HG02938 (cell line): ENCODE results near the gene TCP11.

ENCODE experiments used
- ATAC-seq: cut with Tn5 transposase; IDR thresholded peaks from one replicate; pipeline ENCODE4 v1.9.1; 2021; ENCODE audit warnings: mild to moderate bottlenecking, moderate library complexity; ENCODE audit not compliant: unreplicated experiment

TCP11 gene

DNA sequence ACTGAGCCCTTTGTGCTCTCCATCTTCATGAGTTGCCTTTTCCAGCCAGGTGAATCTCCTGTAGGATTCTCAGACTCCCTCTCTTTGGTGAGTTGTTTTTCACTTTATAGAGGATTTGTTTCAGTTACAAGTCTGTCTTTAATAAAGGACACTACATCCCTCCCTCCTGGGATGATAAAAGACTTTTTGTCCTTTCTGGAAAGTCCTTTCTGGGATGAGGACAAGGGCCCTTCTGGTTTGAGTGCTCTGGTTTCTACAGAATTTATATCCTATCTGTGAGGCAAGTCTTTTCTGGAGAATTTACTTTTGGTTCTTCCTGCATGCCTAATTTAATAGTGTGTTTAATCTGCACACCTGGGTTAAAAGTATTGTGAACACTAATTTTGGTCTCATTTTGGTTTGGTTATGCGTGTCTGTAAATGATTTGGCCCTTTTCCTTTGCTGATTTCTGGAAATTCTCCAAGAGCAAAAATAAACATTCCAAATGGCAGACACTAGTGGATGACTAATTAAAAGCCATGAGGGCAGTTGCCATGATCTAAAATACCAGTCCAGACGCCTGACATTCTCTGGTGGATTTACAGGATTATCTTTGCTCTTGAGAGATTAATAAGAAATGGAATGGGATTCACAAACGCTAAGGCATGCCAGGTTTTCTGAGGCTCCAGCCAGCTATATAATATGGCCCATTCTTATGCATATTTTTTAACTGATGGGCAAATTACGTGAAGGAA, 44.8 kb downstream of the TCP11 start:
- ATAC-seq: no peak

- no peak for ATAC-seq
Measured at GRCh38 chr6:35094183-35094582, 47.0 kb downstream of the TCP11 start.

DNA sequence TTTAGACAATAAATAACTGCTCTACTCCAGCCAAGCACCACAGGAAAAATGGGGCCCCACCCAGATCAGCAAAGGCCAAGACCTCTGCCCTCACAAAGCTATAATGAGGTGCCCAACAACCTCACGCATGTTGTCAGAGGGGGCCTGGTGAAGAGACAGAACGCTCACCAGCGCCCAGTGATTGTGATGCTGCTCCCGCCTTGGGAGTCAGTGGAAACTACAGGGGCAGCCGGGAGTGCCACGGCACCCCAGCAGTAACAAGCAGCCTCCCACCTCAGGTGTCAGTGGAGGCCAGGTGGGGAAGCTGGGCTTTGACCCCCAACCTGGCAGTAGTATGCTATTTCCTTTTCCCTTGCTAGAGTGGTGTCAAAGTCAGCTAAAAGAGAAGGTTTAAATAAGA, 47.4 kb downstream of the TCP11 start:
- no peak for ATAC-seq

GRCh38 chr6:35093118-35093445, 48.1 kb downstream of the TCP11 start:
- no peak for ATAC-seq

DNA sequence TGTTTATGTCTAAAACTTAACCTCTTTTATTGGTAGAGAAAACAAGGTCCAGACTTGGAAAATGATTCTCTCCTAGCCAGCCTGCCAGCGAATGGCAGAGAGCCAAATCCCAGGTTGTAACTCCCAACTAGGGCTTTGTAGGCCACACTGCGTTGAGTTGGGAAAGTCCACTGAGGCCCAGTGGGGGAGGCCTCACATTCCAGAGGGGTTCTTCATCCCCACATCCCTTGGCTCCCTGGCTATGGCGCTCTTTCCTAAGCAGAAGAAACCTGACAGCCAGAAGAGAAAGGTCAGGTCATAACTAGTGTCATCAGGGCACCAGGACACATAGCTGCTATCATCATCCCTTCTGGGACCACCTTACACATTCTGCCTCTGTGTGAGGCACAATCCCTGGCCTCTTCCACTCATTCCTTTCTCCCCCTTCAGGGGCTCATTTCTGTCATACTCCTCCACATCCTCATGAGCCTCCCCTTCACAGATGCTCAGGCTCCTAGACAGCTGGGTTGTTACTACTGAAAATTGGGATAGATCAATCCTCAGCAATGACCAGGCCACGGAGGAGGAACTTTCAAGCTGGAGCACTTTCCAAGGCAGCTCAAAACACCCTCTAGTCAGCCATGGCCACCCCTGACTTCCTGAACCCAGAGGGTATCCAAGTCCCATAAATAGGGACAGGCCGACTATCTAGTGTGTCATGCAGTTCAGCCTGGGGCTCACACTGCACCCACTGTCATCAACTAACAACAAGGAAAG, 48.6 kb downstream of the TCP11 start:
- ATAC-seq: no peak

DNA sequence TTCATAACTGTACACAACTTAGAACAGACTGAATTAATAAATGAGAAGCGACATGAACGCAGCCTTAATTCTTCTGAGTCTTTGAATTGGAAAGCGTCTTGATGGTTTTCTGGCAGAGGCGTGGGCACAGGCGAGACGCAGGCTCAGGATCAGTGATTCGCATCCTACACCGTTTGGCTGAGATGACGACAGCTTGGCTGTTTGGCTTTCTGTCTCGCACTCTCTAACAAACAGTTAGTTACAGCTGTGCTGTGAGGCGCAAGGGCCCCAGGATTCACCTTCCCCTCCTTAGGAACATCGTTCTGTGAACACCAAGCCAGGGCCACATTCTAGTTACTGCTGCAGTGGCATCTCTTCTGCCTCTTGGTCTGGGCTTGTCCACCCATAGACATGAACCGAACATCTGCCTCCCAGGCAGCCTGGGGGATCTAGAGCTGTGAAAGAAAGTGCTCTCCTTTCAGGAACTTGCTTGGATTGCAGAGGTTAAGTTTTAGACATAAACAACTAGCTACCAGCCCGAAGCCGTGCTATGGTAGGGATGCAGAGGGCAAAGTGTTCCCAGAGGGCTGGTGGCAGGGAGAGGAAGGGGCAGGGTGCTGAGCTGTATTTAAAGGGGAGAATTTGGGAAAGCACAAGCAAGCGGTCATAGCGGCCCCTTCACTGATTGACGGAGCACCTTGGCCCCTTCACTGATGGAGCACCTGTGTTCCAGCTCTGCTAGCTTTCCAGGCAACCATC, 49.6 kb downstream of the TCP11 start:
- no peak for ATAC-seq

GRCh38 chr6:35090734-35091133, 50.4 kb downstream of the TCP11 start:
- ATAC-seq: no peak

DNA sequence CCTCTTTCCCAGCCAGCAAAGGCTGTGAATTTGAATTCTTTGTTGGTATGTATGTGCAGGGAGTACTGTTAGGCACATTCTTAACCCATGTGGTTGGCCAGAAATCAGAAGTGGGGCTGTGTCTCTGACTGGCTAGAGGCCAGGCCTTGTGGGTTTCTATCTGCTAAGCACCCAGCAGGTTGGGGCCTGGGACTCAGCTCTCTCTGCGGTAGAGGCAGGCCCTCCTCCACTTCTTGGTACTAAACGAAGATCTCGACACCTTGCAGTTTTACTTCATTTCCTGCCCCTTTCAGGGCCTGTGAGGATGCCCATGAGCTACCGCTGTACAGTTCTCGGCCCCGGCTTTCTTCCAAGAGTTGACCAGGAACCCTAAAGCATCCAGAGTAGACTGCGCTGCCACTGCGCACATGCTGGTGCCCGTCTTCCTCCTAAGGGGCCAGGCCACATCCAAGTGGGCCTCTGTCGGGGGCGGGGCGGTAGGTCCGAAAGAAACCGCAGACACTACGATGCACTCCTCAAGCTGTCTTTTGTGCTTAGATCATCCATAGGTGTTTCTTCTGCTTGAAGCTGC, 51.1 kb downstream of the TCP11 start:
- ATAC-seq: no peak

DNA sequence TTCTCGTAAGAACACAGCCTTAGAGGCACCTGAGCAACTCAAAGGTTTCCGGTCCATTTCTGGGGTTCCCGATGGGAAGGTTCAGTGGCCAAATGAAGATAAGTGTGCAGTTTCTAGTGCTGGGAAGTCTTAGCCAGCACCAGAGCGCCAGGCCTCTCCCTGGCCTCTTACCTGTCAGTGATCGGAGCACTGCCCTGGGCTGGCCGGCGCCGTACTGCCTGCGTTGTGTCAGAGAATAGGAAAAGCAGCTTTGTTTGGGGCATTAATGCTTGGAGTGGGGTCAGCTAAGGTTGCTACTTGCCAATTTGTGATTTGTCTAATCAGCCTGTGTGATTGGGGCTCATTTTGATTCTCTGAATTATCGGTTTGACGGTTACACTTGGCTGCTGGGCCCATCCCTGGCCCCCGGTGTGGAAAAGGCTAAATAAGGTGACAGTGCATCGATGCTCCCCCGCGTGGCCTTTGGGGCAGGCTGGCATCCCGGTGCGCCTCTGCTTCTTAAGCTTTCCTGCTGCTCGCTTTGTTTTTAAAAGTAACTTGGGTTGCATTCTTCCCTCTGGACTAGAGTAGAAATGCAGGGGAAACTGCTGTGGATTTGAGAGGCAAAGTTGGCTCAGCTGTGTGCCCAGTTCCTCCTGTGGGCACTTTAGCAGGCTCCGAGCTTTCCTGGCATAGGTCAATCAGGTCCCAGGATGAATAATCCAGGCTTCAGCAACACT, 51.8 kb downstream of the TCP11 start:
- no peak for ATAC-seq

DNA sequence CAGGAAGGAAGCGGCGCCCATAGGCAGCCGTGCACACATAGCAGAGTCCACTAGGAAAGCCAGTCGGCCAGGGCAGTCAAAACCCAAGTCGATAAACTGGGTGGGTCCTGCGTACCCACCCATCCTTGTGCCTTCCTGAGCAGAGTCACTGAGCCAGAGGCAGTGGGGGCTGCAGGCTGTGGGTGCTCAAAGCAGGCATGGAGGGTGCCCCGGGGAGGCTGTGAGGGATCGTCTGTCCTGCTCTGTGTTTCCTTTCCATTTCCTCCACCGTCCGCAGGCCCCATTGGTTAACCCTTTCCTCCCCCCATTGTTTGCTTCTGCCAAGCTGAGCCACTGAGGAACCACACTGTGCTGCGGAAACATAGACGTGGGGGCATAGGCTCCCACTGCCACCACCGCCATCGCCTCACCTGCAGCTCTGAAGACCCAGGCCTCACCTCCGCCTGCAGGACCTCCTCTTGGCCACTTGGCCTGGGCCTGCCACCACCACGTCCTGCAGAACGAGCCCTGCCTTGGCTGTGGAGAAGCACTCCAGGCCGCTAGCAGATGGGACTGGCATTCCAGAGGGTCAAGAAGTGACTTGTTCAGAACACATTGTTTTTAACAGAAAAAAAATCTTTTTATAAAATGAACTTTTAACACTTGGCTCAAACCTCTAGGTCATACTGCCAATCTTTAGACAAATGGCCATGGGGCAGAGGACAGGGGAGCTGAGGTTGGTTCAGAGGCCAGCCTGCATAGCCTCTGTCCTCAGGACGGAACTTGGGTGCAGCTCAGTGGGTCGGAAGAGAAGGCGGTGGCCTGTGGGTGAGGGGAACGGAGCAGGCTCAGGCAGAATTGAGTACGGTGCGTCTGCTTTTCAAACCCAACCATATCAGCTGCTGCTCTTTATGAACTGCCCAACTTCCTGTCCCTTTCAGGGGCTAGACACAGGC, 52.6 kb downstream of the TCP11 start:
- no peak for ATAC-seq

DNA sequence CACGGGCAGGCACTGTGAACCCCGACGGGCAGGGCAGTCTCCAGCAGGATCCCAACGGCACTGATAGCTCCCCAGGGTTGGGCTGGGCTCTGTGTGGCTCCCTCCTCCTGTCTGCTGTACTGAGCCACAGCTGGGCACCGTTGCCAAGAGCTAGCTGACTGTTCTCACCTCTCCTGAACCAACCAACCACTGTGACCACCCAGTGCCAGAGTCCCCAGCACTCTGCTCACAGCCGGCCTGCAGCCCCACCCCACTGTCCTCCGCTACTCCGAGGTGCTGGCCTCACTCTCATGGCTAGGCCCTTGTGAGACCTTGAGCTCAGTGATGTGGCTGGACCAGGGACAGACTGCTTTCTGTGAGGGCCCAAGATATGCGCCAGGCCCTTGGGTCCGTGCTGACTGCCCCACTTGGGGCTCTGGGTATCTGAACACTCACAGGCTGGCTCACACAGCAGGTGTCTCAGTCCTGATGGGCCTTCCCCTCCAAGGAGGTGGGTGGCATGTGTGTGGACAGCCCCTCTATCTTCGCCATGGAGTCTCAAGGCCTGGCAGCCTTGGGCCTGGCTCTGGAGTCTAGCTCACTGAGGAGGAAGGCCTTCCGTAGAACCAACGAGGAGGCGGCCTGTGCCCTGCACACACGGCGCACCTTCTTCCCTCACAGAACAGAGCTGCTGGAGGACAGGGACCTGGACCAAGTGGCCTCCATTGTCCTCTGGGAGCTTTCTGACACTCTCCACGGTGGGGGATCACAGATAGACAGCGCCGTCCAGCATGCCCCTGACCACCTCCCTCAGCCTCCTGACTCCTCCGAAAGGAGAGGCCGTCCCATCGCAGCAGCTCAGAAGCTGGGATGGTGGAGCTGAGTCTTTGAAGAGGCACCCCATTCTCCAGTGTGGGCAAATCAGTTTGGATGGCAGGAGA, 53.5 kb downstream of the TCP11 start:
- no peak for ATAC-seq

DNA sequence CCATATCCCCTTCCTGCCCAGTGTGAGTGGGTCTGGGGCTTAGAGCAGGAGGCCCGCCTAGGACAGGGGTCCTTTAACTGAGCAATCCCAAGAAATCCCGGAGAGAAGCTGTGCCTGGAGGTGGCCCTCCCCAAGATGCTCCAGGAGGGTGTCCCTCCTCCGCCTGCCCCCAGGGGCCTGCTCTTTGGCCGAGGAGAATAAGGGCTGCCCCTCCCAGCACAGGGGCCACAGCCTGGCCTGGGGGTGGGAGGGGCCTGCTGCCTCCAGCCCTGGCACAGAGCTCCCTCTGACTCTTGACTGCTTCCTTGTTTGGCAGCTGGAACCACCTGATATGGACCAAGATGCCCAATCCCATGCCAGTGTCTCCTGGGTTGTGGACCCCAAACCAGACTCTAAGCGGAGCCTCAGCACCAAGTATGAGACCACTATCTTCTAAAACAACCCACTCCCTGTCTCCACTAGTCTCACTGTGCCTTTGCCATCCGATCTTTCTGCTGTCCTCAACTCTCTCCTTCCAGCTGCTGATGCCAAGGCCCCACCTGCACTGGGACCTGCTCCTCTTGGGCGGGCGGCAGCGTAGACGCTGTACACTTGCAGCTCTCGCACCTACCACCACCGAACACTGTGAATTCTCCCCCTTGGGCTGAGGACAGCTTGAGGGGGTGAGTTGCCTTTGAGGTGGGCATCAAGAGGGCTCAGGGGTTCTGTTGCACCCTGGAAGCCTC, 54.3 kb downstream of the TCP11 start:
- no peak for ATAC-seq

DNA sequence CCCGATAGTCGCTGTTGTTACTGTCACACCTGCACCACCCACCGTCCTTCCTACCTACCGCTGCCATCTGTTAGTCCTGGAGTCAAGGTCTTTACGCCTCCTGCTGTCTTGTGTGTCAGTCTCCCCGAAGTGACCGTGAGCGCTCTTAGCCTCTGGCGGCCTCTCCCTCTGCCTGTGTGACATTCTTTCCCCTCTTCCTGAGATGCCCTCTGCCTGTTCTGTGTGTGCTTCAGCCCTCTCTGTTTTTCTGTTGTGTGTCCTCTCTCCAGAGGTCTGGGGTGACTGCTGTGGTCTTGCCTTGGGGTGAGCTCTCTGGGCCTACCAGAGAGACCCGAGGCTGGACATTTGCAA, 54.9 kb downstream of the TCP11 start:
- ATAC-seq: no peak

- no peak for ATAC-seq
Measured at GRCh38 chr6:35085359-35086281, 55.5 kb downstream of the TCP11 start.

GRCh38 chr6:35084511-35085203, 56.5 kb downstream of the TCP11 start:
- no peak for ATAC-seq

- ATAC-seq: no peak
Measured at GRCh38 chr6:35084041-35084491, 57.1 kb downstream of the TCP11 start.

DNA sequence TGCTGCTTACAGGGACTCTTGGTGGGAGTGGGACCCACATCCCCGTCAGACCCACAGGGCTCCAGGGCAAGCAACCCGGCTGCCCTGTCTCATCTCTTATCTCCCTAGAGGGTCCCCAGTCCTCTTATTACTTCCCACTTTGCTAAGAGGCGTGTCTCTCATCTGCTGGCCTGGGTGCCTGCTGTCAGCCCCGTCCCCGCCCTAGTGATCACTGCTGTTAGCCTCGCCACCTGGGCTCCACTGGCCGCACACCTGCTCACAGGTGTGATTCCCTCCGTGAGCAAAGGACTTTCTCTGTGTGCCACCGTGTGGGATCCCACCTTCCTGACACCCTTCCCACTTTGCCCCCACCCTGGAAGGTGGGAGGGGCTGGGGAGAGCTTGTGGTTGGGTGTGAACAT, 57.6 kb downstream of the TCP11 start:
- ATAC-seq: no peak
